ENCODE data around the gene OTOGL.

GRCh38 chr12:80273144-80273543, 173.8 kb downstream of the OTOGL start:
- TF ChIP-seq EP300 (IDR thresholded peaks at IDR 0.05) (no peak), CTCF (IDR thresholded peaks at IDR 0.05) (no peak)

Data from tibial nerve (tissue), 4 donors.